Upper lobe of left lung (tissue), 6 donors: ENCODE results near the gene MN1. TPM values are rescaled to one million over a fixed set of nuclear protein-coding genes. Genes with fewer than 3 reads are reported as not detected.
A peak's percentile ranks its signal among the peaks of the same experiment; 100 is the strongest.

ENCODE experiments used
- ATAC-seq, 2 donors: fragments of 200-7000 bp; cut with Tn5 transposase; one replicate each; pipeline ENCODE4 v1.9.1; 2022; ENCODE audit warnings: mild to moderate bottlenecking in 2 of 2, moderate library complexity in 2 of 2; ENCODE audit not compliant: low FRiP score in 2 of 2
- DNase-seq, 2 donors: peaks; one replicate each; pipeline ENCODE4 v3.0.0-alpha.2; 2019 to 2020
- H3K27ac ChIP-seq, 4 donors: fragments of 200-600 bp; sonication (generic); one replicate each; pipeline ENCODE4 v1.5.1; 2016 to 2019
- H3K27me3 ChIP-seq, 4 donors: fragments of 200-600 bp; sonication (generic); one replicate each; pipeline ENCODE4 v1.5.1; 2017 to 2019
- H3K36me3 ChIP-seq, 4 donors: fragments of 200-600 bp; sonication (generic); one replicate each; pipeline ENCODE4 v1.5.1; 2016 to 2019
- H3K4me1 ChIP-seq, 4 donors: fragments of 200-600 bp; sonication (generic); one replicate each; pipeline ENCODE4 v1.5.1; 2018 to 2019
- H3K4me3 ChIP-seq, 4 donors: fragments of 200-600 bp; sonication (generic); one replicate each; pipeline ENCODE4 v1.5.1; 2017 to 2019; ENCODE audit warnings: mild to moderate bottlenecking in 2 of 4, moderate library complexity in 1 of 4
- H3K9me3 ChIP-seq, 4 donors: fragments of 200-600 bp; sonication (generic); one replicate each; pipeline ENCODE4 v1.5.1; 2018 to 2019
- CTCF ChIP-seq, 6 experiments: fragments of 450-650 bp in 4 of 6; fragments of 200-600 bp in 2 of 6; sonication (generic) in 2 of 6; IDR thresholded peaks; one replicate each; pipeline ENCODE4 v1.5.1; 2016 to 2019; ENCODE audit warnings: antibody characterized with exemption in 6 of 6
- EP300 ChIP-seq, 4 donors: sonication (generic); formaldehyde crosslinking; IDR thresholded peaks; one replicate each; pipeline ENCODE4 v1.5.1; 2017; ENCODE audit warnings: antibody characterized with exemption in 4 of 4, control low read depth in 2 of 4
- POLR2A ChIP-seq, 4 donors: fragments of 450-650 bp; IDR thresholded peaks; one replicate each; pipeline ENCODE4 v1.5.1; 2016 to 2017; ENCODE audit warnings: antibody characterized with exemption in 4 of 4, mild to moderate bottlenecking in 2 of 4
- POLR2AphosphoS5 ChIP-seq, 2 donors: sonication (generic); formaldehyde crosslinking; IDR thresholded peaks; one replicate each; pipeline ENCODE4 v1.5.1; 2017; ENCODE audit warnings: antibody characterized with exemption in 2 of 2
- WGBS, 2 donors: methylation state at CpG; one replicate each; pipeline ENCODE4 v1.1.5; 2017 to 2018; 5-methylcytosine and 5-hydroxymethylcytosine counted together
- total RNA-seq, 6 donors: library from RNA; depleted of rRNA in 4 of 6; stranded (reverse); fragments of >200 nt in 4 of 6; gene quantifications; one replicate each; pipeline versions ENCODE4 v1.1.0 to v1.2.1, GENCODE V29; 2016 to 2021
- donor health status: DM: no; HTN: no; CAD: no; lungs with moderate emphysema.
- donor health status: DM: no; HTN: yes; CAD: no; lungs with severe emphysema.

Gene MN1
- total RNA-seq, 6 donors from 2014 or later = 1.0 to 17.8 (median 3.5) TPM

- no peaks in the 10 kb centered on the region for H3K27me3 ChIP-seq
- no peak overlapping the region for H3K4me3 ChIP-seq
- 62 to 75% methylated on average over 1 to 2 of the region's 2 CpGs for WGBS, 2 donors
- H3K4me1 ChIP-seq = peaks cover 0 to 7% (median 6%) of the 10 kb centered on the region in 4 donors
- no peaks in the 10 kb centered on the region for H3K9me3 ChIP-seq
- no peak for ATAC-seq
- H3K36me3 ChIP-seq = no peaks in the 10 kb centered on the region
- no peak overlapping the region for H3K27ac ChIP-seq
- DNase-seq = no peak
- no peak for TF ChIP-seq POLR2A (IDR thresholded peaks at IDR 0.05)
- no peak for TF ChIP-seq EP300 (IDR thresholded peaks at IDR 0.05)
- TF ChIP-seq POLR2AphosphoS5 (IDR thresholded peaks at IDR 0.05) = no peak
- no peak for TF ChIP-seq CTCF (IDR thresholded peaks at IDR 0.05)
Measured at GRCh38 chr22:27732391-27732790, 69.2 kb downstream of the MN1 start.

GRCh38 chr22:27731621-27732020 is 69.9 kb downstream of the MN1 start:
- DNase-seq = no peak
- Histone ChIP-seq H3K4me3 (no peak overlapping the region), H3K9me3 (no peaks in the 10 kb centered on the region), H3K36me3 (no peaks in the 10 kb centered on the region), H3K4me1 (peaks cover 5 to 15% (median 9%) of the 10 kb centered on the region in 4 donors), H3K27me3 (no peaks in the 10 kb centered on the region), H3K27ac (no peak overlapping the region)
- 69 to 94% methylated on average over 3 of the region's 3 CpGs for WGBS, 2 donors
- ATAC-seq = no peak
- no peak for TF ChIP-seq CTCF (IDR thresholded peaks at IDR 0.05)
- no peak for TF ChIP-seq EP300 (IDR thresholded peaks at IDR 0.05)
- TF ChIP-seq POLR2AphosphoS5 (IDR thresholded peaks at IDR 0.05) = no peak
- TF ChIP-seq POLR2A (IDR thresholded peaks at IDR 0.05) = no peak

- 87 to 91% methylated on average over 5 to 9 of the region's 9 CpGs for WGBS, 2 donors
- H3K36me3 ChIP-seq = no peaks in the 10 kb centered on the region
- no peaks in the 10 kb centered on the region for H3K27me3 ChIP-seq
- no peak for DNase-seq
- H3K4me3 ChIP-seq = no peak overlapping the region
- peaks cover 6 to 23% (median 14%) of the 10 kb centered on the region in 4 donors for H3K4me1 ChIP-seq
- TF ChIP-seq POLR2AphosphoS5 (IDR thresholded peaks at IDR 0.05) (no peak), POLR2A (IDR thresholded peaks at IDR 0.05) (no peak), EP300 (IDR thresholded peaks at IDR 0.05) (no peak), CTCF (IDR thresholded peaks at IDR 0.05) (no peak)
- H3K9me3 ChIP-seq = no peaks in the 10 kb centered on the region
- no peak for ATAC-seq
- H3K27ac ChIP-seq = no peak overlapping the region
Measured at GRCh38 chr22:27730641-27731433, 70.7 kb downstream of the MN1 start.

GRCh38 chr22:27729246-27729645 is 72.3 kb downstream of the MN1 start:
- 59 to 65% methylated on average over 4 of the region's 4 CpGs for whole genome bisulfite sequencing, 2 donors
- no peak overlapping the region for H3K4me3 ChIP-seq
- no peaks in the 10 kb centered on the region for H3K27me3 ChIP-seq
- no peaks in the 10 kb centered on the region for H3K36me3 ChIP-seq
- peak overlapping the region in 2 of 4 donors; percentile 29 to 85 for H3K27ac ChIP-seq
- no peak for DNase-seq
- TF ChIP-seq POLR2AphosphoS5 (IDR thresholded peaks at IDR 0.05) (no peak), EP300 (IDR thresholded peaks at IDR 0.05) (no peak), CTCF (IDR thresholded peaks at IDR 0.05) (no peak), POLR2A (IDR thresholded peaks at IDR 0.05) (no peak)
- H3K9me3 ChIP-seq = no peaks in the 10 kb centered on the region
- H3K4me1 ChIP-seq = peaks cover 6 to 24% (median 14%) of the 10 kb centered on the region in 4 donors
- no peak for ATAC-seq
